WERI-Rb-1 (cell line): ENCODE data around the gene SEMA4D.

Experiments used
- DNase-seq: peaks from one replicate; pipeline ENCODE4 v3.0.0-alpha.2; 2020
- H3K27ac ChIP-seq: fragments of 250-450 bp; sonication (Bioruptor Pico); 2 replicates; pipeline ENCODE4 v1.5.1; 2020; ENCODE audit warnings: mild to moderate bottlenecking, moderate library complexity
- H3K27me3 ChIP-seq: fragments of 250-450 bp; sonication (Bioruptor Pico); 2 replicates; pipeline ENCODE4 v1.5.1; 2021; ENCODE audit warnings: mild to moderate bottlenecking, low read depth, moderate library complexity; ENCODE audit not compliant: insufficient read depth, severe bottlenecking
- H3K36me3 ChIP-seq: fragments of 250-450 bp; sonication (Bioruptor Pico); 2 replicates; pipeline ENCODE4 v1.5.1; 2020; ENCODE audit warnings: mild to moderate bottlenecking, moderate library complexity
- H3K4me3 ChIP-seq: 2 replicates; pipeline ENCODE4 v1.5.1; 2011; ENCODE audit warnings: low read depth, mild to moderate bottlenecking, control low read depth, low read length
- H3K9me3 ChIP-seq: fragments of 250-450 bp; sonication (Bioruptor Pico); 2 replicates; pipeline ENCODE4 v1.5.1; 2021; ENCODE audit warnings: mild to moderate bottlenecking, moderate library complexity; ENCODE audit not compliant: severe bottlenecking
- TF ChIP-seq, protein P1 (sequence below): IDR thresholded peaks from 2 replicates; pipeline ENCODE4 v1.5.1; 2011; ENCODE audit warnings: low read depth, mild to moderate bottlenecking, control low read depth, inconsistent platforms, low read length

SEMA4D gene

GRCh38 chr9:89522261-89522958 lies 24.5 kb upstream of the SEMA4D start:
- TF ChIP-seq, protein P1, sequence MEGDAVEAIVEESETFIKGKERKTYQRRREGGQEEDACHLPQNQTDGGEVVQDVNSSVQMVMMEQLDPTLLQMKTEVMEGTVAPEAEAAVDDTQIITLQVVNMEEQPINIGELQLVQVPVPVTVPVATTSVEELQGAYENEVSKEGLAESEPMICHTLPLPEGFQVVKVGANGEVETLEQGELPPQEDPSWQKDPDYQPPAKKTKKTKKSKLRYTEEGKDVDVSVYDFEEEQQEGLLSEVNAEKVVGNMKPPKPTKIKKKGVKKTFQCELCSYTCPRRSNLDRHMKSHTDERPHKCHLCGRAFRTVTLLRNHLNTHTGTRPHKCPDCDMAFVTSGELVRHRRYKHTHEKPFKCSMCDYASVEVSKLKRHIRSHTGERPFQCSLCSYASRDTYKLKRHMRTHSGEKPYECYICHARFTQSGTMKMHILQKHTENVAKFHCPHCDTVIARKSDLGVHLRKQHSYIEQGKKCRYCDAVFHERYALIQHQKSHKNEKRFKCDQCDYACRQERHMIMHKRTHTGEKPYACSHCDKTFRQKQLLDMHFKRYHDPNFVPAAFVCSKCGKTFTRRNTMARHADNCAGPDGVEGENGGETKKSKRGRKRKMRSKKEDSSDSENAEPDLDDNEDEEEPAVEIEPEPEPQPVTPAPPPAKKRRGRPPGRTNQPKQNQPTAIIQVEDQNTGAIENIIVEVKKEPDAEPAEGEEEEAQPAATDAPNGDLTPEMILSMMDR, result no peak
- Histone ChIP-seq H3K9me3 (no peaks in the 10 kb centered on the region), H3K36me3 (no peaks in the 10 kb centered on the region), H3K4me3 (no peak overlapping the region), H3K27ac (no peak overlapping the region), H3K27me3 (no peaks in the 10 kb centered on the region)
- DNase-seq, result no peak

DNA sequence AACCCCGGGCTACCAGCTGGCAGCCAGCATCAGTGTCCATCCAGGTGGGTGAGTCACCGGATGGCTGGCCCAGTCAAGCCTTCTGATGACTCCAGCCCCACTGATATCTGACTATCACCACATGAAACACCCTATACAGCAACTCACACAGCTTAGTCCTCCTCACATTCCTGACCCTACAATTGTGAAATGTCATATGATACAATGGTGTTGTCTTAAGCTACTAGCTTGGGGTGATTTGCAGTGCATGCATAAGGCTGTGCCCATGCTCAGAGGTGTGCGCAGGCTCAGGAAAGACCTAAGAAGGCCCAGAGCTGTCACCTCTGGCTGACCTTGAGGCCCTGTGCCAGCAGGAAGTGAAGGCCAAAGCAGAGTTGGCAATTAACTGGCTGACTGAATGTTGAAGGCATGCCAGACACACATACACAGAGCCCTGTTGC lies 21.5 kb upstream of the SEMA4D start:
- H3K36me3 ChIP-seq, result no peaks in the 10 kb centered on the region
- TF ChIP-seq, protein P1, result no peak
- H3K27me3 ChIP-seq, result no peaks in the 10 kb centered on the region
- H3K9me3 ChIP-seq, result no peaks in the 10 kb centered on the region
- no peak for DNase-seq
- no peak overlapping the region for H3K27ac ChIP-seq
- H3K4me3 ChIP-seq, result no peak overlapping the region

GRCh38 chr9:89518466-89519365 lies 20.8 kb upstream of the SEMA4D start:
- Histone ChIP-seq H3K36me3 (no peaks in the 10 kb centered on the region), H3K4me3 (no peak overlapping the region), H3K27ac (no peak overlapping the region), H3K27me3 (no peaks in the 10 kb centered on the region), H3K9me3 (no peaks in the 10 kb centered on the region)
- TF ChIP-seq, protein P1, result no peak
- DNase-seq, result no peak

DNA sequence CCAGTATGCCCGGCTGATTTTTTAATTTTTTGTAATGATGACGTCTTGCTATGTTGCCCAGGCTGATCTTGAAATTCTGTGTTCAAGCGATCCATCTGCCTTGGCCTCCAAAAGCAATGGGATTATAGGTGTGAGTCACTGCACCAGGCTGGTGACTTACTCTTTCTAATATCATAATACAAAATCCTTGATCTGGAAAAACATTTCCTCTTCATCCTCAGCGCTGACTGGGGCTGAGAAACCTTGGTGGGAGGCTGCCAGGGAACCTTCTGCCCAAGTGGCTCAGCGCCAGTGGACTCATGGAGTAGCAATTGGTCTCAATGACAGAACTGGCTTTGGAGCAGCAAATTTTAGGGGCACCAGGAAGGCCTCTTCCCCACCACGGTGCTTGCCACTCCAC lies 17.5 kb upstream of the SEMA4D start:
- H3K27ac ChIP-seq, result no peak overlapping the region
- no peaks in the 10 kb centered on the region for H3K36me3 ChIP-seq
- no peaks in the 10 kb centered on the region for H3K9me3 ChIP-seq
- no peak overlapping the region for H3K4me3 ChIP-seq
- TF ChIP-seq, protein P1, result no peak
- no peak for DNase-seq
- no peaks in the 10 kb centered on the region for H3K27me3 ChIP-seq

DNA sequence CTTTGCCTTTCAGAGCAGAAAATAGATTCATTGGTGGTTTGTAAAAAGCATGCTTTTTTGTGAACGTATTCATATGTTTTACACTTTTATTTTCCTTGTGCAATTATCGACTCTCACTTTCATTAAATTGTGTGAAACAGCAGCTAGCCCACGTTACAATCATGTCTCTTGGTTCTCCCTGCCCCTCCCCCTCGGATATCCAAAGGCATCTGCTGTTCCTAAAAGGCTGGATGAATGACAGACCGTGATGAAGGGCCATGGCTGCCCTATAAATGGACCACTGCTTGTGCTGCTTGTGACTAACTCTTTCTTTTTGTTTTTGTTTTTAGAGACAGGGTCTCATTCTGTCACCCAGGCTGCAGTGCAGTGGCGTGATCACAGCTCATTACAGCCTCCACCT lies 17.0 kb upstream of the SEMA4D start:
- no peak for DNase-seq

More for the DNA sequence above, 17.0 kb upstream of the SEMA4D start:
- TF ChIP-seq, protein P1, result no peak
- H3K36me3 ChIP-seq, result no peaks in the 10 kb centered on the region
- H3K4me3 ChIP-seq, result no peak overlapping the region
- H3K27me3 ChIP-seq, result no peaks in the 10 kb centered on the region
- no peak overlapping the region for H3K27ac ChIP-seq
- H3K9me3 ChIP-seq, result no peaks in the 10 kb centered on the region
